Measurements from ENCODE around the gene MDGA2.

- TF ChIP-seq EP300 (IDR thresholded peaks at IDR 0.05; ENCODE audit: low read depth in 2 of 2, low read length in 2 of 2), result no peak
- TF ChIP-seq EP300 (CRISPR knock-in tag; IDR thresholded peaks at IDR 0.05; ENCODE audit: borderline replicate concordance), result no peak
- TF ChIP-seq CTCF (CRISPR knock-in tag; IDR thresholded peaks at IDR 0.05), result no peak
- TF ChIP-seq POLR2A (IDR thresholded peaks at IDR 0.05; ENCODE audit: insufficient read depth in 1 of 2, low read depth in 2 of 2, low read length in 2 of 2), result no peak
- TF ChIP-seq RAD51 (IDR thresholded peaks at IDR 0.05; ENCODE audit: borderline replicate concordance), result no peak
- no peak for TF ChIP-seq ZFP82 (CRISPR knock-in tag; IDR thresholded peaks at IDR 0.05; ENCODE audit: borderline replicate concordance)
- TF ChIP-seq RBAK (CRISPR knock-in tag; IDR thresholded peaks at IDR 0.05), result no peak
- TF ChIP-seq ZNF629 (CRISPR knock-in tag; conservative IDR thresholded peaks at IDR 0.05), result no peak
- no peak for TF ChIP-seq NFIC (IDR thresholded peaks at IDR 0.05; ENCODE audit: low read length)
- TF ChIP-seq ZNF383 (CRISPR knock-in tag; IDR thresholded peaks at IDR 0.05; ENCODE audit: borderline replicate concordance), result no peak
- no peak for TF ChIP-seq ELF1 (CRISPR knock-in tag; IDR thresholded peaks at IDR 0.05)
- no peak for TF ChIP-seq ZNF644 (CRISPR knock-in tag; IDR thresholded peaks at IDR 0.05; ENCODE audit: low read depth)
- no peak for TF ChIP-seq NPAS2 (CRISPR knock-in tag; IDR thresholded peaks at IDR 0.05; ENCODE audit: borderline replicate concordance)
- TF ChIP-seq, protein P1, sequence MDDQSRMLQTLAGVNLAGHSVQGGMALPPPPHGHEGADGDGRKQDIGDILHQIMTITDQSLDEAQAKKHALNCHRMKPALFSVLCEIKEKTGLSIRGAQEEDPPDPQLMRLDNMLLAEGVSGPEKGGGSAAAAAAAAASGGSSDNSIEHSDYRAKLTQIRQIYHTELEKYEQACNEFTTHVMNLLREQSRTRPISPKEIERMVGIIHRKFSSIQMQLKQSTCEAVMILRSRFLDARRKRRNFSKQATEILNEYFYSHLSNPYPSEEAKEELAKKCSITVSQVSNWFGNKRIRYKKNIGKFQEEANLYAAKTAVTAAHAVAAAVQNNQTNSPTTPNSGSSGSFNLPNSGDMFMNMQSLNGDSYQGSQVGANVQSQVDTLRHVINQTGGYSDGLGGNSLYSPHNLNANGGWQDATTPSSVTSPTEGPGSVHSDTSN (CRISPR knock-in tag; IDR thresholded peaks at IDR 0.05; ENCODE audit: borderline replicate concordance), result no peak
Observed at GRCh38 chr14:47509957-47510356, 165.4 kb downstream of the MDGA2 start.

All from HepG2 (cell line).